Thyroid gland (tissue), 4 donors: ENCODE results near the gene ORAI2. TPM values are rescaled to one million over a fixed set of nuclear protein-coding genes. Genes with fewer than 3 reads are reported as not detected.
A peak's percentile ranks its signal among the peaks of the same experiment; 100 is the strongest.
"Not testable (repeated sequence)": the region's sequence is repeated elsewhere in the genome, so short reads cannot be mapped to it uniquely, and the experiment has no call there.

Experiments
- DNase-seq, 2 donors: peaks; one replicate each; pipeline ENCODE4 v3.0.0-alpha.2; 2019
- H3K27ac ChIP-seq, 3 donors: fragments of 200-600 bp; sonication (generic); 1 replicate in 2 of 3; 2 replicates in 1 of 3; pipeline ENCODE4 v1.5.1; 2016 to 2019; ENCODE audit warnings: mild to moderate bottlenecking in 1 of 3, moderate library complexity in 1 of 3
- H3K27me3 ChIP-seq: fragments of 200-600 bp; sonication (generic); one replicate; pipeline ENCODE4 v1.5.1; 2019
- H3K36me3 ChIP-seq, 2 donors: fragments of 200-600 bp; sonication (generic); one replicate each; pipeline ENCODE4 v1.5.1; 2016 to 2019
- H3K4me1 ChIP-seq, 2 donors: fragments of 200-600 bp; sonication (generic); one replicate each; pipeline ENCODE4 v1.5.1; 2017 to 2019
- H3K4me3 ChIP-seq, 3 donors: fragments of 200-600 bp; sonication (generic); replicated peaks in 1 of 3; 1 replicate in 2 of 3; 2 replicates in 1 of 3; pipeline ENCODE4 v1.5.1; 2016; ENCODE audit warnings: mild to moderate bottlenecking in 1 of 3
- H3K9me3 ChIP-seq: fragments of 200-600 bp; sonication (generic); one replicate; pipeline ENCODE4 v1.5.1; 2017
- CTCF ChIP-seq, 6 experiments: fragments of 200-600 bp in 3 of 6; fragments of 450-650 bp in 3 of 6; sonication (generic) in 3 of 6; IDR thresholded peaks; one replicate each; pipeline ENCODE4 v1.5.1; 2016 to 2019; ENCODE audit warnings: antibody characterized with exemption in 6 of 6, mild to moderate bottlenecking in 2 of 6, inconsistent platforms in 1 of 6, moderate library complexity in 1 of 6
- WGBS, 2 donors: methylation state at CpG; one replicate each; pipeline ENCODE4 v1.1.5; 2017; 5-methylcytosine and 5-hydroxymethylcytosine counted together
- intact Hi-C: fragments of 100-400 bp; cut with DNase I; formaldehyde crosslinking; loops from one replicate; pipeline ENCODE4 v1.15.1; 2023
- total RNA-seq, 4 donors: library from RNA; depleted of rRNA; stranded (reverse); fragments of >200 nt; gene quantifications; one replicate each; pipeline ENCODE4 v1.2.3, GENCODE V29; 2016

ORAI2 gene
- total RNA-seq, 4 donors from 2014 or later = 41.8 to 133 (median 81.4) TPM

DNA sequence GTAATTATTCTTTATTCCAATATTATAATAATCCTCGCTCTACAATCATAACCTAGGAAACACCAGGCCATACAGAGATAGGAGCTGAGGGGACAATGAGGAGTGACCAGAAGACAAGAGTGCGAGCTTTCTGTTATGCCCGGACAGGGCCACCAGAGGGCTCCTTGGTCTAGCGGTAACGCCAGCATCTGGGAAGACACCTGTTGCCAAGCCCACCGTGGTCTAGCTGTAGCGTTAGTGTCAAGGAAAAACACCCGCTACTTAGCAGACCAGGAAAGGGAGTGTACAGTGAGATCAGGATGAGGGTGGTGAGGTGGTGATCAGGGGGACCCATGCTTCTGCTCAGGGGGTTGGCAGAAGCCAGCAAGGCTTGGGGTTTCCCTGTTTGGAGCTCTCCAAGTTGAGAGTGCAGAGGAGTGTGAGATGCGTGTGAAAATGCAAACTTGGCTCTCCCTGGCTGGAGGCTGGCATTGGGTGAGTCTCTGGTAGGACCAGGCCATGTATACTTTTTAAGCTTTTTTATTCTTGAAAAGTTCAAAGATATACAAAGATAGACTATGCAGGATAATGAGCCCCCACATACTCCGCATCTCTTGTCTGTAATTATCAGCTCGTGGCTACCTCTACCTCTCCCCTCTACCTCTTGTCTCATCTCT is 46.7 kb downstream of the ORAI2 start:
- H3K27ac ChIP-seq = not testable (repeated sequence)

DNA sequence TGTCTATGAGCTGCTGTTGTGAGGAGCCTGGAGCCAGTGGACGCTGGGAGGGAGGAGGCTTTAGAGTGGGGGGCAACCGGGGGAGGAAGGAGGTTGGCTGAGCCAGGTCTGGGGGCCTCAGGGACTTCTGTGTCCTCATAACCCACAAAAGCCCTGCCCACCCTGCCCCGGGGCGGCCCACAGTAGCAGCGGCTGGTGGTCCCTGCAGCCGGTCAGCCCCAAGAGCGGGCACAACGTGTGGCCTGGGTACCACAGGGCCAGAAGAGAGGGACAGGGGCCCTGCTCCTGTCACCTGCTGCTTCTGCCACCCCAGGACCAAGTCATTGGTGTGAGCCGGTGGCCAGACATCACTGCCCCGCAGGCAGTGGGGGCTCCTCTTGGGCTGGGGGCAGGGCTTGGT is 48.6 kb downstream of the ORAI2 start:
- no CpG with 5 or more reads among the region's 10 CpGs for WGBS, 2 donors
- not testable (repeated sequence) for H3K9me3 ChIP-seq, DNase-seq

More for the DNA sequence above, 46.7 kb downstream of the ORAI2 start:
- H3K36me3 ChIP-seq, intact Hi-C loops, H3K4me3 ChIP-seq, H3K9me3 ChIP-seq, H3K4me1 ChIP-seq, H3K27me3 ChIP-seq: not testable (repeated sequence)
- WGBS, 2 donors = 5 to 7% methylated on average over 8 of the region's 11 CpGs
- DNase-seq = peak; percentile 26 to 68
- TF ChIP-seq CTCF (IDR thresholded peaks at IDR 0.05) = peak in 5 of 6 experiments; percentile 11 to 49 (median 40)

GRCh38 chr7:102484317-102484716 is 50.9 kb downstream of the ORAI2 start:
- H3K27me3 ChIP-seq, H3K9me3 ChIP-seq, H3K27ac ChIP-seq, intact Hi-C loops, H3K4me1 ChIP-seq, H3K36me3 ChIP-seq, DNase-seq, H3K4me3 ChIP-seq: not testable (repeated sequence)
- no CpG with 5 or more reads among the region's 5 CpGs for WGBS, 2 donors

More for the DNA sequence above, 48.6 kb downstream of the ORAI2 start:
- H3K4me1 ChIP-seq, H3K36me3 ChIP-seq, H3K27me3 ChIP-seq, H3K4me3 ChIP-seq, intact Hi-C loops, H3K27ac ChIP-seq: not testable (repeated sequence)

- peak in 1 of 2 donors; percentile 37 for DNase-seq
- 87% methylated on average over 3 of the region's 12 CpGs; no CpG with 5 or more reads in 1 of the 2 donors for WGBS, 2 donors
Observed at GRCh38 chr7:102490529-102491075, 57.2 kb downstream of the ORAI2 start.

DNA sequence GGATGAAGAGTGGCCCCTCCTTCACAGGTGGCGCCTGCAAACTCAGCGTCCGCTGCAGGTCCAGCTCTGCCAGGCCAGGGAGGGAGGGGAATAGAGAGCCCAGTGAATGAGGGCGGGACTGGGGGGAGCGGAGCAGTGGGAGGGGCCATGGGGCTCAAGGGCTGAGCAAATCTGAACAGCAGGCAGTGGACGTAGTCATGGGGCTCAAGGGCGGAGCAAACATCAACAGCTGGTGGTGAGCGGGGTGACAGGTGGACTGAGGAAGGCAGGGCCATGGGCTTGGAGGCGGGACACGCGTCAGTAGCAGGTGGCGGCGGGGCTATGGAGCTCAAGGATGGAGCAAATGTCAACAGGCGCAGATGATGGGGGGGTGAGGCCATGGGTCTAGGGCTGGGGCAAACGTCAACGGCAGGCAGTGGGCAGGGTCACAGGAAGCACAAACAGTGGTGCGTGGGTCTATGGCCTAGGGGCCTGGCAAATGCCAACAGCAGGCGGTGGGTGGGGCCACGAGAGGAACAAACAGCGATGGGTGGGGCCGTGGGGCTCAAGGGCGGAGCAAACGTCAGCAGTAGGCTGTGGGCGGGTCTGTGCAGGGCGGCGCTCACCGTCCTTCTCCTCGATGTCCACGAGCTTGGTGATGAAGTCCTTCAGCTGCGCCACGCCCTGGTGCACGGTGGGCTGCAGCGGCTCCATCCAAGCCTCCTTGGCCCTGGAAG is 60.0 kb downstream of the ORAI2 start:
- no CpG with 5 or more reads among the region's 33 CpGs for WGBS, 2 donors
- H3K27ac ChIP-seq, H3K27me3 ChIP-seq, DNase-seq, H3K36me3 ChIP-seq, H3K4me3 ChIP-seq, intact Hi-C loops, H3K9me3 ChIP-seq, H3K4me1 ChIP-seq: not testable (repeated sequence)

More at GRCh38 chr7:102490529-102491075, 57.2 kb downstream of the ORAI2 start:
- intact Hi-C loops, H3K27ac ChIP-seq, H3K27me3 ChIP-seq, H3K9me3 ChIP-seq, H3K4me1 ChIP-seq, H3K36me3 ChIP-seq, H3K4me3 ChIP-seq: not testable (repeated sequence)

DNA sequence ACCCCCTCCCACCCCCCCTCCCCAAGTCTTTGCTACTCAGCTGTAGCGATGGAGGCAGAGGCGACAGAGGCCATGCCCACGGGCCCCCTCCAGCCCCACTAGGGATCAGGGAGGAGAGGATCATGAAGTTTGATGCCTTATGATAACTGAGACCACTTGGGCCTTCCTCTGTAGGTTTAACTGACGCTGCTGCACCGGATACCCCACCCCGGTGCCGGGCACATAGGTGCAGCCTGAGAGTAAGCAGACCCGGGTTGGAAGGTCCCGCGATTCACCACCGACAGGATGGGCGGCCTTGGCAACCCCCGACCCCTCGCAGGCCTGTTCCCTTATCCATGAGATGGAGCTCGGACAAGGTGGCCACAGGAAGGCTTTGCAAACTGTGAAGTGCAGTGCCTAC is 60.7 kb downstream of the ORAI2 start:
- peak in 1 of 2 donors; percentile 1 for DNase-seq
- intact Hi-C loops, H3K27ac ChIP-seq, H3K27me3 ChIP-seq, H3K4me1 ChIP-seq, H3K9me3 ChIP-seq, H3K36me3 ChIP-seq, H3K4me3 ChIP-seq: not testable (repeated sequence)
- WGBS, 2 donors = no CpG with 5 or more reads among the region's 15 CpGs

- H3K36me3 ChIP-seq, H3K27ac ChIP-seq, intact Hi-C loops, H3K9me3 ChIP-seq, DNase-seq, H3K4me3 ChIP-seq, H3K4me1 ChIP-seq, H3K27me3 ChIP-seq: not testable (repeated sequence)
- WGBS, 2 donors = no CpG with 5 or more reads among the region's 67 CpGs
Observed at GRCh38 chr7:102494473-102495149, 61.2 kb downstream of the ORAI2 start.

DNA sequence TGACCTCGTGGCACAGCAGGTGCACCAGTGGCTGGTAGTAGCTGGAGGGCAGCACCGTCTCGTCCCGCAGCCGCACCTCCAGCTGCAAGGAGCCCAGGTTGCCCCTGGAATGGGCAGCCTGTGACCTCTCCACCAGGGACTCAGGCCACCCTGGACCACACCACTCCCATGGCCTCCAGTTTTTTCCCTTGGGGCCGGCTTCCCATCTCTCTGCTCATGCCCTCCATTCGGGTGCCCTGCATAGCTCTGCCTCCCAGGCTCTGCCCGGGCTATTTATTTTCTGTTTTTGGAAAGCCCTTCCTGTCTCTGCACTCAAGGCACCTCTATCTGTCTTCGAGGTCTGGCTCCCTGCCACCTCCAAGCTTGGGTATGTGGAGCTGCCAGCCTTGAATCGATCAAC is 63.5 kb downstream of the ORAI2 start:
- H3K27ac ChIP-seq, H3K9me3 ChIP-seq, H3K4me1 ChIP-seq, H3K4me3 ChIP-seq, DNase-seq, H3K36me3 ChIP-seq, intact Hi-C loops, H3K27me3 ChIP-seq: not testable (repeated sequence)
- 95% methylated on average over 3 of the region's 10 CpGs; no CpG with 5 or more reads in 1 of the 2 donors for WGBS, 2 donors

DNA sequence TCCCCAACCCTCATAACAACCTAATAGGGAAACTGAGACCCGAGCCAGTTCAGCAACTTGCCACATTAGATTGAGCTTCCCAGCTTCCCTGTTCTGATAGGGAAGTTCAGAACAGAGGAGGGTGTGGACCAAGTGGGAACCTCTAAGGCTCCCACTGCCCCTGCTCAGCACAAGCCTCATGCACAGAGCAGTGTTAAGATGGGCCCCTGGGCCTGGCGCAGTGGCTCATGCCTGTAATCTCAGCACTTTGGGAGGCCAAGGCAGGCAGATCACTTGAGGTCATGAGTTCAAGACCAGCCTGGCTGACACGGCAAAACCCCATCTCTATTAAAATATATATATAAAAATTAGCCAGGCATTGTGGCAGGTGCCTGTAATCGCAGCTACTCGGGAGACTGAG is 63.9 kb downstream of the ORAI2 start:
- H3K4me3 ChIP-seq, H3K4me1 ChIP-seq, H3K27me3 ChIP-seq, H3K9me3 ChIP-seq, intact Hi-C loops, H3K36me3 ChIP-seq, DNase-seq, H3K27ac ChIP-seq: not testable (repeated sequence)
- 83% methylated on average over 1 of the region's 5 CpGs; no CpG with 5 or more reads in 1 of the 2 donors for WGBS, 2 donors

DNA sequence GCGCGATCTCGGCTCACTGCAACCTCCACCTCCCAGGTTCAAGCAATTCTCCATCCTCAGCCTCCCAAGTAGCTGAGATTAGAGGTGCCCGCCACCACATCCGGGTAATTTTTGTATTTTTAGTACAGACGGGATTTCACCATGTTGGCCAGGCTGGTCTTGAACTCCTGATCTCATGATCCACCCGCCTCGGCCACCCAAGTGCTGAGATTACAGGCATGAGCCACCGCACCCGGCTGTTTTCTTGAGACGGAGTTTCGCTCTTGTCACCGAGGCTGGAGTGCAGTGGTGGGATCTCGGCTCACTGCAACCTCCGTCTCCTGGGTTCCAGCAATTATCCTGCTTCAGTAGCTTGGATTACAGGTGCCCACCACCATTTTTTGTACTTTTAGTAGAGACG is 64.9 kb downstream of the ORAI2 start:
- H3K4me3 ChIP-seq, H3K27ac ChIP-seq, H3K27me3 ChIP-seq, DNase-seq, H3K4me1 ChIP-seq, H3K9me3 ChIP-seq, intact Hi-C loops, H3K36me3 ChIP-seq: not testable (repeated sequence)
- 95 to 100% methylated on average over 3 to 15 of the region's 16 CpGs for WGBS, 2 donors

GRCh38 chr7:102503141-102503540 is 69.8 kb downstream of the ORAI2 start:
- H3K4me3 ChIP-seq, H3K36me3 ChIP-seq, intact Hi-C loops, H3K4me1 ChIP-seq, H3K27me3 ChIP-seq, H3K9me3 ChIP-seq, DNase-seq, H3K27ac ChIP-seq: not testable (repeated sequence)
- no CpG with 5 or more reads among the region's 12 CpGs for WGBS, 2 donors
